22Rv1 (cell line): Measurements from ENCODE around the gene IFNAR1.

Source experiments
- CTCF ChIP-seq: fragments of 450-650 bp; IDR thresholded peaks from 2 replicates; pipeline ENCODE4 v1.5.1; 2017; ENCODE audit warnings: mild to moderate bottlenecking
- ZFX ChIP-seq: fragments of 450-650 bp; IDR thresholded peaks from 2 replicates; pipeline ENCODE4 v1.6.1; 2017; ENCODE audit warnings: antibody characterized with exemption, borderline replicate concordance

- TF ChIP-seq CTCF (no peak), ZFX (no peak)
These were observed 32.4 kb downstream of the IFNAR1 start for GRCh38 chr21:33357177-33357576.
